Gastroesophageal sphincter (tissue), 4 donors: ENCODE results near the gene KMT2C. TPM values are rescaled to one million over a fixed set of nuclear protein-coding genes. Genes with fewer than 3 reads are reported as not detected.
A peak's percentile ranks its signal among the peaks of the same experiment; 100 is the strongest.
"Not testable (repeated sequence)": the region's sequence is repeated elsewhere in the genome, so short reads cannot be mapped to it uniquely, and the experiment has no call there.

ENCODE experiments used
- ATAC-seq: fragments of 150-250 bp; one replicate; pipeline ENCODE4 v1.9.1; 2016; ENCODE audit warnings: mild to moderate bottlenecking, moderate library complexity
- H3K27ac ChIP-seq, 4 donors: fragments of 200-600 bp; sonication (generic) in 3 of 4; 1 replicate in 3 of 4; 2 replicates in 1 of 4; pipeline ENCODE4 v1.5.1; 2016 to 2019
- H3K27me3 ChIP-seq: fragments of 200-600 bp; sonication (generic); one replicate; pipeline ENCODE4 v1.5.1; 2019
- H3K36me3 ChIP-seq, 2 donors: fragments of 200-600 bp; sonication (generic); one replicate each; pipeline ENCODE4 v1.5.1; 2019; ENCODE audit warnings: control low read depth in 1 of 2
- H3K4me1 ChIP-seq, 3 donors: fragments of 200-600 bp; sonication (generic); 1 replicate in 2 of 3; 2 replicates in 1 of 3; pipeline ENCODE4 v1.5.1; 2016 to 2019; ENCODE audit warnings: control low read depth in 2 of 3
- H3K4me3 ChIP-seq, 2 donors: fragments of 200-600 bp; sonication (generic); one replicate each; pipeline ENCODE4 v1.5.1; 2019; ENCODE audit warnings: mild to moderate bottlenecking in 1 of 2, moderate library complexity in 1 of 2
- H3K9me3 ChIP-seq, 3 donors: fragments of 200-600 bp; sonication (generic); one replicate each; pipeline ENCODE4 v1.5.1; 2017 to 2019; ENCODE audit warnings: control low read depth in 2 of 3
- CTCF ChIP-seq, 4 experiments: fragments of 200-600 bp in 2 of 4; fragments of 450-650 bp in 2 of 4; sonication (generic) in 1 of 4; IDR thresholded peaks; one replicate each; pipeline ENCODE4 v1.5.1; 2017 to 2019; ENCODE audit warnings: antibody characterized with exemption in 4 of 4, mild to moderate bottlenecking in 2 of 4, moderate library complexity in 2 of 4
- EP300 ChIP-seq: sonication (generic); formaldehyde crosslinking; IDR thresholded peaks from one replicate; pipeline ENCODE4 v1.6.1; 2017; ENCODE audit warnings: antibody characterized with exemption, mild to moderate bottlenecking
- POLR2A ChIP-seq, 2 donors: fragments of 450-650 bp; IDR thresholded peaks; one replicate each; pipeline ENCODE4 v1.6.1; 2017; ENCODE audit warnings: antibody characterized with exemption in 2 of 2, mild to moderate bottlenecking in 2 of 2, moderate library complexity in 1 of 2
- POLR2AphosphoS5 ChIP-seq: sonication (generic); formaldehyde crosslinking; IDR thresholded peaks from one replicate; pipeline ENCODE4 v1.6.1; 2017; ENCODE audit warnings: antibody characterized with exemption
- WGBS, 2 donors: methylation state at CpG; one replicate each; pipeline ENCODE4 v1.1.5; 2018; ENCODE audit warnings: low coverage in 1 of 2; 5-methylcytosine and 5-hydroxymethylcytosine counted together
- total RNA-seq, 4 donors: library from RNA; depleted of rRNA; stranded (reverse); fragments of >200 nt; gene quantifications; one replicate each; pipeline ENCODE4 v1.1.0, GENCODE V29; 2016

KMT2C gene
- total RNA-seq, 4 donors from 2014 or later, result 63.0 to 84.8 (median 75.5) TPM

GRCh38 chr7:152436931-152437575, 1.2 kb upstream of the KMT2C start:
- Histone ChIP-seq H3K4me1 (peaks cover 0 to 25% (median 7%) of the 10 kb centered on the region in 3 donors), H3K4me3 (peak overlapping the region; percentile 43 to 98), H3K27ac (peak overlapping the region; percentile 76 to 100 (median 99))
- peak in 1 of 2 donors; percentile 7 for TF ChIP-seq POLR2A (IDR thresholded peaks at IDR 0.05)
- 10 to 11% methylated on average over 17 to 21 of the region's 22 CpGs for WGBS, 2 donors
- not testable (repeated sequence) for H3K36me3 ChIP-seq, H3K27me3 ChIP-seq, ATAC-seq, H3K9me3 ChIP-seq

DNA sequence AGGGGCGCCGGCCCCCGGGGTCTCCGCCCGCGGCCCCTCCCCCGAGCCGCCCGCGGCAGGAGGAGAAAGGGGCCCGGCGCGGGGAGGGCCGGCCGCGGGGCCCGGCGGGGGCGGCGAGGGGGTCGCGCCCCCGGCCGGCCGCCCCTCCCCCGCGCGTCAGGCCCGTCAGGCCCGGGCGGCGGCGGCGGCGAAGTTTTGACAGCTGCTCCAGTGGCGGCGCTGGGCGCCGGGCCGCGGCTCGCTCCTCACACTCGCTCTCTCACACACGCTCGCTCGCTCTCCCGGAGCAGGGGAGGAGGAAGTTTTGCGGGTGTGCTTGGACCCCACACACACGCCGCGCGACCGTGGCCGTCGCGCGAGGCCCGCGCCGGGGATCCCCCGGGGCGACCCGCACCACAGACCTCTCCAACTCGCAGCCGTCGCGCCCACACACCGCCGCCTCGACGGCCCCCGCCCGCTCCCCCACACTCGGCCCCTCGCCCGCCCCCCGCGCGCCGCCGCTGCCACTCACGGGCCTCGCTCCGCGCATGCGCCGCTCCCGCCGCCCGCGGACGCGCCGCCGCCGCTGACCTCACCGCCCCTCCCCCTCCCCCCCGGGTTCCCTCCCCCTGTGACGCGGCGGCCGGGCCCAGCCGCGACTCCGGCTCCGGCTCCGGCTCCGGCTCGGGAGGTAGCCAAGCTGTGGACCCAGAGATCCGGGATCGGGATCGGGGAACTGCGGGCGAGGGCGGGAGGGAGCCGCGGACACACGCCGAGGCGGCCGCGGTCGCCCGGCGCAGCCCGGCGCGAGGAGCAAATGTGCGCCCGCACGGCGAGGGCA, 518 bp upstream of the KMT2C start:
- TF ChIP-seq POLR2A (IDR thresholded peaks at IDR 0.05) (peak; percentile 25 to 49), CTCF (IDR thresholded peaks at IDR 0.05) (no peak), POLR2AphosphoS5 (peak; percentile 17), EP300 (no peak)
- Histone ChIP-seq H3K4me1 (peaks cover 0 to 33% (median 7%) of the 10 kb centered on the region in 3 donors), H3K27ac (peak overlapping the region; percentile 99 to 100 (median 99)), H3K9me3 (no peaks in the 10 kb centered on the region), H3K27me3 (no peaks in the 10 kb centered on the region), H3K36me3 (no peaks in the 10 kb centered on the region), H3K4me3 (peak overlapping the region; percentile 93 to 98)
- ATAC-seq, result peak; percentile 92
- WGBS, 2 donors, result 0% methylated on average over 4 of the region's 132 CpGs; no CpG with 5 or more reads in 1 of the 2 donors

- Histone ChIP-seq H3K27ac (peak overlapping the region; percentile 97 to 100 (median 99)), H3K4me3 (peak overlapping the region; percentile 90 to 98), H3K4me1 (peaks cover 0 to 48% (median 9%) of the 10 kb centered on the region in 3 donors)
- H3K27me3 ChIP-seq, ATAC-seq, H3K9me3 ChIP-seq, H3K36me3 ChIP-seq: not testable (repeated sequence)
- WGBS, 2 donors, result 0 to 1% methylated on average over 4 to 21 of the region's 58 CpGs
These were observed 1.1 kb downstream of the KMT2C start for GRCh38 chr7:152434511-152435383.

- H3K9me3 ChIP-seq, H3K36me3 ChIP-seq, ATAC-seq, H3K27me3 ChIP-seq: not testable (repeated sequence)
- H3K4me3 ChIP-seq, result peak overlapping the region; percentile 90 to 98
- 2 to 3% methylated on average over 15 of the region's 15 CpGs for WGBS, 2 donors
- peak in 3 of 4 experiments; percentile 27 to 48 (median 41) for TF ChIP-seq CTCF (IDR thresholded peaks at IDR 0.05)
- H3K4me1 ChIP-seq, result peaks cover 2 to 57% (median 16%) of the 10 kb centered on the region in 3 donors
- peak overlapping the region; percentile 97 to 100 (median 99) for H3K27ac ChIP-seq
These were observed 1.9 kb downstream of the KMT2C start for GRCh38 chr7:152433721-152434490.

DNA sequence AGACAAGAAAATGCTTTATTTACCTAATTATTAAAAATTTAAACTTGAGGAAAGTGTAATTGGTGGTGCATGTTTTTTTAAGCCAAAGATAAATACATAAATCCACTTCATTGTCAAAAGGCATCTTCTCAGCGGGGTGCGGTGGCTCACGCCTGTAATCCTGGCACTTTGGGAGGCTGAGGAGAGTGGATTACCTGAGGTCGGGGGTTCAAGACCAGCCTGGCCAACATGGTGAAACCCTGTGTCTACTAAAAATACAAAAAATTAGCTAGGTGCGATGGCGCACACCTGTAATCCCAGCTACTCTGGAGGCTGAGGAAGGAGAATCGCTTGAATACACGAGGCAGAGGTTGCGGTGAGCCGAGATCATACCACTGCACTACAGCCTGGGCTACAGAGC, 3.1 kb downstream of the KMT2C start:
- H3K27ac ChIP-seq, result peak overlapping the region in 1 of 4 donors; percentile 99
- peak overlapping the region in 1 of 2 donors; percentile 2 for H3K4me3 ChIP-seq
- H3K4me1 ChIP-seq, result peaks cover 8 to 68% (median 20%) of the 10 kb centered on the region in 3 donors
- not testable (repeated sequence) for H3K27me3 ChIP-seq, H3K9me3 ChIP-seq, H3K36me3 ChIP-seq, ATAC-seq
- WGBS, 2 donors, result 80 to 84% methylated on average over 10 of the region's 10 CpGs

DNA sequence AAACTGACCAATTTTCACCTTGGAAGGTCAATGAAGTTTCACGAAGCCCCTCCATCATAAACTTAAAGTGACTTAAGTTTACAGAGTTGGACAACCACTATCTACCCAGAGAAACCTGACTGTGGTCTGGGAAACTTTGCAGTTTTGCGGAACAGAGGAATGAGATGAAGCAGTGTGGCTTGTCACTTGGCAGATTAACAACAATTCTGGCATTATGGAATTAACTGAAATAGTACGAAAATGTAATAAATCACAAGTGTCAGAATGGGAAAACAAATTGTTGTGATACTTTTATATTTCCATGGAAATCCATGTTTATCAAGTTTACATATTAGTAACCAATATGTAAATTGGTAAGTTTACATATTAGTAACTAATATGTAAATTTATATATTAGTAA, 4.9 kb downstream of the KMT2C start:
- H3K4me1 ChIP-seq, result peaks cover 8 to 81% (median 23%) of the 10 kb centered on the region in 3 donors

DNA sequence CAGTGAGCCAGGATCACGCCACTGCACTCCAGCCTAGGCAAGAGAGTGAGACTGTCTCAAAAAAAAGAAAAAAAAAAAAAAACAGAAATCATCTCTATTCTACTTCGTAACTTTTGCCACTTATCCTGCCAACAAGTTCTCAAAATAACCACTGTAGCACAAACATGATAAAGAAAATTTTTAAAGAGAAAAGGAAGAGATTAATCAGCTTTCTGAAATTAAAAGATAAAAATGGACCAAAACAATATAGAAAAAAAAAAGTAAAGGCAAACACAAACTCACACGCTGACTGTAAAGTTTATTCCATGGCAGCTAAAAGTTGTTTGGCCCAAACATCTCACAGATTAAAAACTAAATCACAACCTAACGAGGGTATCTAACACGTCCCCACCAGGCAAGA, 5.7 kb downstream of the KMT2C start:
- H3K36me3 ChIP-seq, H3K9me3 ChIP-seq, H3K27ac ChIP-seq, ATAC-seq, H3K4me3 ChIP-seq, H3K27me3 ChIP-seq: not testable (repeated sequence)
- peaks cover 8 to 87% (median 27%) of the 10 kb centered on the region in 3 donors for H3K4me1 ChIP-seq
- 45 to 56% methylated on average over 4 of the region's 5 CpGs for WGBS, 2 donors

More for the DNA sequence above, 4.9 kb downstream of the KMT2C start:
- H3K27ac ChIP-seq, result no peak overlapping the region
- no peak overlapping the region for H3K4me3 ChIP-seq
- ATAC-seq, result no peak
- no peaks in the 10 kb centered on the region for H3K9me3 ChIP-seq
- TF ChIP-seq POLR2AphosphoS5, result no peak
- no peak for TF ChIP-seq EP300
- TF ChIP-seq POLR2A (IDR thresholded peaks at IDR 0.05), result no peak
- no peak for TF ChIP-seq CTCF (IDR thresholded peaks at IDR 0.05)
- no peaks in the 10 kb centered on the region for H3K36me3 ChIP-seq
- 62 to 76% methylated on average over 2 of the region's 3 CpGs for WGBS, 2 donors
- no peaks in the 10 kb centered on the region for H3K27me3 ChIP-seq
